ENCODE data around the gene ARHGAP24. TPM values are rescaled to one million over a fixed set of nuclear protein-coding genes. Genes with fewer than 3 reads are reported as not detected.

The ARHGAP24 gene
- total RNA-seq, 1 experiment from 2014 or later = 1.3 TPM

DNA sequence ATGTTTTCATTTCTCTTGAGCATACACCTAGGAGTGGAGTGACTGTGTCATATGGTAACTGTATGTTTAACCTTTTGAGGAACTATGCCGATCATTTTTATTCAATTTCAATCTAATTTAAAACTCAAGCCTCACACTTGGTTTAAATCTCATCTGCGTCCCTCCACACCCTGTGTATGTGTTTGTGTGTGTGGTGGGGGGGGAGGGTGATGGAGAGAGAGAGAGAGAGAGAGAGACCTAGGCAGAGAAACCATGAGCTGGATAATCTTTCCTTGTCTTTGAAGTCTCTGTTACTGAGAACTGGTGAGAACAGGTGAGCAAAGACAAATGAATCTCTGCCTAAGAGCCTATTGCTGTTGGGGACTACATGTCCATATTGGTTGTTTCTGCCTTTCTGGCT lies 105.0 kb downstream of the ARHGAP24 start:
- intact Hi-C loops (cut with micrococcal nuclease) = no loop called here
- Histone ChIP-seq H3K4me3 (replicated peaks in 1 of 2; ENCODE audit: low read depth in 1 of 2, low read length in 2 of 2) (no peak overlapping the region), H3K27me3 (ENCODE audit: insufficient read depth, low read length) (no peaks in the 10 kb centered on the region), H3K36me3 (ENCODE audit: control insufficient read depth in 1 of 2, insufficient read depth in 2 of 2, low read length in 2 of 2) (no peaks in the 10 kb centered on the region), H3K9me2 (ENCODE audit: insufficient read depth) (no peaks in the 10 kb centered on the region), H4K20me1 (ENCODE audit: insufficient read depth) (no peaks in the 10 kb centered on the region), H3K9ac (ENCODE audit: low read length) (no peak overlapping the region), H3K4me1 (ENCODE audit: control insufficient read depth in 1 of 2, insufficient read depth in 2 of 2, low read length in 2 of 2) (no peaks in the 10 kb centered on the region), H3K4me2 (ENCODE audit: low read length) (no peak overlapping the region), H3K27ac (ENCODE audit: low read depth, low read length) (no peak overlapping the region), H2AFZ (ENCODE audit: low read depth, low read length, poor library complexity, severe bottlenecking) (no peak overlapping the region), H3K79me2 (ENCODE audit: insufficient read depth, low read length) (no peaks in the 10 kb centered on the region), H3K9me3 (ENCODE audit: control insufficient read depth in 1 of 2, insufficient read depth in 1 of 2, low read depth in 1 of 2, low read length in 2 of 2) (no peaks in the 10 kb centered on the region)
- no TSS peak for BruUV-seq (replicated peaks)
- ChIA-PET POLR2A (no interaction called here), RAD21 (ENCODE audit: low non-redundant PET in 1 of 2, low total read pairs in 2 of 2, uncharacterized antibody in 2 of 2, unreplicated experiment in 2 of 2) (no interaction called here), CTCF (no interaction called here)
- TF ChIP-seq JUND (IDR thresholded peaks at IDR 0.05) = no peak
- TF ChIP-seq SRF (IDR thresholded peaks at IDR 0.05; ENCODE audit: low read depth) = no peak
- TF ChIP-seq FOSL1 (IDR thresholded peaks at IDR 0.05; ENCODE audit: low read depth) = no peak
- no peak for TF ChIP-seq CEBPB (IDR thresholded peaks at IDR 0.05; ENCODE audit: low read depth)
- TF ChIP-seq, protein P1, sequence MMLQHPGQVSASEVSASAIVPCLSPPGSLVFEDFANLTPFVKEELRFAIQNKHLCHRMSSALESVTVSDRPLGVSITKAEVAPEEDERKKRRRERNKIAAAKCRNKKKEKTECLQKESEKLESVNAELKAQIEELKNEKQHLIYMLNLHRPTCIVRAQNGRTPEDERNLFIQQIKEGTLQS (IDR thresholded peaks at IDR 0.05) = no peak
- no peak for TF ChIP-seq CBX3 (IDR thresholded peaks at IDR 0.05; ENCODE audit: low read depth)
- TF ChIP-seq, protein P2, sequence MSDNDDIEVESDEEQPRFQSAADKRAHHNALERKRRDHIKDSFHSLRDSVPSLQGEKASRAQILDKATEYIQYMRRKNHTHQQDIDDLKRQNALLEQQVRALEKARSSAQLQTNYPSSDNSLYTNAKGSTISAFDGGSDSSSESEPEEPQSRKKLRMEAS (IDR thresholded peaks at IDR 0.05) = no peak
- TF ChIP-seq POLR2AphosphoS5 (IDR thresholded peaks at IDR 0.05; ENCODE audit: low read depth, low read length) = no peak
- no peak for TF ChIP-seq SIN3A (IDR thresholded peaks at IDR 0.05; ENCODE audit: low read depth)
- TF ChIP-seq ELF1 (IDR thresholded peaks at IDR 0.05; ENCODE audit: borderline replicate concordance, low read depth) = no peak
- no peak for TF ChIP-seq RAD21 (IDR thresholded peaks at IDR 0.05; ENCODE audit: low read depth)
- TF ChIP-seq SP1 (IDR thresholded peaks at IDR 0.05; ENCODE audit: low read depth) = no peak
- no peak for TF ChIP-seq EZH2 (IDR thresholded peaks at IDR 0.05)
- TF ChIP-seq, protein P3, sequence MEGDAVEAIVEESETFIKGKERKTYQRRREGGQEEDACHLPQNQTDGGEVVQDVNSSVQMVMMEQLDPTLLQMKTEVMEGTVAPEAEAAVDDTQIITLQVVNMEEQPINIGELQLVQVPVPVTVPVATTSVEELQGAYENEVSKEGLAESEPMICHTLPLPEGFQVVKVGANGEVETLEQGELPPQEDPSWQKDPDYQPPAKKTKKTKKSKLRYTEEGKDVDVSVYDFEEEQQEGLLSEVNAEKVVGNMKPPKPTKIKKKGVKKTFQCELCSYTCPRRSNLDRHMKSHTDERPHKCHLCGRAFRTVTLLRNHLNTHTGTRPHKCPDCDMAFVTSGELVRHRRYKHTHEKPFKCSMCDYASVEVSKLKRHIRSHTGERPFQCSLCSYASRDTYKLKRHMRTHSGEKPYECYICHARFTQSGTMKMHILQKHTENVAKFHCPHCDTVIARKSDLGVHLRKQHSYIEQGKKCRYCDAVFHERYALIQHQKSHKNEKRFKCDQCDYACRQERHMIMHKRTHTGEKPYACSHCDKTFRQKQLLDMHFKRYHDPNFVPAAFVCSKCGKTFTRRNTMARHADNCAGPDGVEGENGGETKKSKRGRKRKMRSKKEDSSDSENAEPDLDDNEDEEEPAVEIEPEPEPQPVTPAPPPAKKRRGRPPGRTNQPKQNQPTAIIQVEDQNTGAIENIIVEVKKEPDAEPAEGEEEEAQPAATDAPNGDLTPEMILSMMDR (IDR thresholded peaks at IDR 0.05 in 2 of 3, conservative IDR thresholded peaks at IDR 0.05 in 1 of 3; ENCODE audit: borderline replicate concordance in 1 of 3, insufficient read depth in 1 of 3, low read depth in 2 of 3, low read length in 2 of 3) = no peak
- no peak for TF ChIP-seq YY1 (IDR thresholded peaks at IDR 0.05; ENCODE audit: extremely low read depth, insufficient replicate concordance, low read depth, low read length)
- TF ChIP-seq EGR1 (IDR thresholded peaks at IDR 0.05; ENCODE audit: low read depth) = no peak
- no peak for TF ChIP-seq ZNF274 (IDR thresholded peaks at IDR 0.05; ENCODE audit: low read depth, low read length)
- no peak for TF ChIP-seq EZH2phosphoT487 (IDR thresholded peaks at IDR 0.05; ENCODE audit: borderline replicate concordance)
- ATAC-seq (no peak), DNase-seq (ENCODE audit: low read depth, low spot score) (no peak)
